A673 (cell line): ENCODE data around the gene SART3.

ENCODE experiments used
- EZH2 ChIP-seq: fragments of 200-600 bp; sonication (generic); IDR thresholded peaks from 2 replicates; pipeline ENCODE4 v1.6.1; 2017; ENCODE audit warnings: borderline replicate concordance, low read depth, mild to moderate bottlenecking, mixed read lengths, antibody characterized with exemption, low read length; ENCODE audit not compliant: poor library complexity, severe bottlenecking
- TF ChIP-seq, protein P1 (sequence below): fragments of 300-800, 200-600 bp; sonication (generic); conservative IDR thresholded peaks from 2 replicates; pipeline ENCODE4 v1.5.1; 2017; ENCODE audit warnings: low read depth, mild to moderate bottlenecking, antibody characterized with exemption, low read length, moderate library complexity, mixed read lengths

DNA sequence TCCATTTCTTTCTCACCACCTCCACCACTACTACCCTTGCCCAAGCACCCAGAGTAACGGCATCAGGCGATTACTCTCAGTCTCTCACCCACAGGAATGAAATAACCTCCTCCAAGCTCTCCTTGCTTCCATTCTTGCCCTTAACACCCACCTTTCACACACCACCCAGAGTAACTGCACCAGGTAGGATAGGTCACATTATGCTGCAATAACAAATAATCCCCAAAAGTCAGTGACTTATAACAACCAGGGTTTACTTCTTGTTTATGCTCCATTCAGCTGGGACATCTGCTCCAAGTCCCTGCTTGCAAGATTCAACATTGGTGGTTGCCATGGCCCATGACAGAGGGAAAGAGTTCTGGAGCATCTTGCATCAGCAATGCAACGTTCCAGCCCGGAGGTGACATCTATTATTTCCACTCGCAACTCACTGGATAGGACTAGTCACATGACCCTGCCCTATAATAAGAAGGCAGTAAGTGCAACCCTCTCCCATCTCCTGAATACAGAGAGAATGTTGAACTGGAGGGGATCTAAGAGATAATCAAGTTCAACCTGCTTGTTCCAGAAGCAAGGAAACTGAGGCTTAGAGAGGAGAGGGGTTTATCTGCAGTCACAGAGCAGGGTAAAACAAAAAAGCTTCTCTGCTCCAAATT, 87.4 kb downstream of the SART3 start:
- TF ChIP-seq, protein P1, sequence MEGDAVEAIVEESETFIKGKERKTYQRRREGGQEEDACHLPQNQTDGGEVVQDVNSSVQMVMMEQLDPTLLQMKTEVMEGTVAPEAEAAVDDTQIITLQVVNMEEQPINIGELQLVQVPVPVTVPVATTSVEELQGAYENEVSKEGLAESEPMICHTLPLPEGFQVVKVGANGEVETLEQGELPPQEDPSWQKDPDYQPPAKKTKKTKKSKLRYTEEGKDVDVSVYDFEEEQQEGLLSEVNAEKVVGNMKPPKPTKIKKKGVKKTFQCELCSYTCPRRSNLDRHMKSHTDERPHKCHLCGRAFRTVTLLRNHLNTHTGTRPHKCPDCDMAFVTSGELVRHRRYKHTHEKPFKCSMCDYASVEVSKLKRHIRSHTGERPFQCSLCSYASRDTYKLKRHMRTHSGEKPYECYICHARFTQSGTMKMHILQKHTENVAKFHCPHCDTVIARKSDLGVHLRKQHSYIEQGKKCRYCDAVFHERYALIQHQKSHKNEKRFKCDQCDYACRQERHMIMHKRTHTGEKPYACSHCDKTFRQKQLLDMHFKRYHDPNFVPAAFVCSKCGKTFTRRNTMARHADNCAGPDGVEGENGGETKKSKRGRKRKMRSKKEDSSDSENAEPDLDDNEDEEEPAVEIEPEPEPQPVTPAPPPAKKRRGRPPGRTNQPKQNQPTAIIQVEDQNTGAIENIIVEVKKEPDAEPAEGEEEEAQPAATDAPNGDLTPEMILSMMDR: no peak
- no peak for TF ChIP-seq EZH2
